SH-SY5Y (cell line): ENCODE data around the gene HECTD1.

Source experiments
- GATA2 ChIP-seq: IDR thresholded peaks from 2 replicates; pipeline ENCODE4 v1.6.1; 2011; ENCODE audit warnings: mild to moderate bottlenecking, low read depth, low read length
- GATA3 ChIP-seq: IDR thresholded peaks from 2 replicates; pipeline ENCODE4 v1.6.1; 2011; ENCODE audit warnings: low read depth, mild to moderate bottlenecking, low read length, moderate library complexity

GRCh38 chr14:31122098-31122611, 85.4 kb downstream of the HECTD1 start:
- TF ChIP-seq GATA2 = no peak
- TF ChIP-seq GATA3 = no peak
